Mesothelial cell of epicardium (in vitro differentiated cells): ENCODE results near the gene ACSF2. TPM values are rescaled to one million over a fixed set of nuclear protein-coding genes. Genes with fewer than 3 reads are reported as not detected.

Experiments used
- DNase-seq, 2 experiments: peaks; one replicate each; pipeline ENCODE4 v3.0.0; 2021; ENCODE audit warnings: low spot score in 2 of 2; ENCODE audit not compliant: unreplicated experiment in 2 of 2
- H3K27ac Mint-ChIP-seq: 2 replicates; pipeline ENCODE4 v1.8.0; 2021; ENCODE audit warnings: mixed read lengths
- H3K27me3 Mint-ChIP-seq: 2 replicates; pipeline ENCODE4 v1.8.0; 2021; ENCODE audit warnings: low read depth, mixed read lengths
- H3K36me3 Mint-ChIP-seq: 2 replicates; pipeline ENCODE4 v1.8.0; 2021; ENCODE audit warnings: mixed read lengths
- H3K4me1 Mint-ChIP-seq: 2 replicates; pipeline ENCODE4 v1.8.0; 2021; ENCODE audit warnings: mixed read lengths
- H3K4me3 Mint-ChIP-seq: 2 replicates; pipeline ENCODE4 v1.8.0; 2021; ENCODE audit warnings: mild to moderate bottlenecking, moderate library complexity, mixed read lengths
- H3K9me3 Mint-ChIP-seq: 2 replicates; pipeline ENCODE4 v1.8.0; 2021; ENCODE audit warnings: mixed read lengths
- CTCF ChIP-seq: fragments of 200-600 bp; sonication (generic); IDR thresholded peaks from one replicate; pipeline ENCODE4 v1.5.0; 2021; ENCODE audit warnings: antibody characterized with exemption; ENCODE audit not compliant: unreplicated experiment
- total RNA-seq: library from RNA; stranded (reverse); gene quantifications from 3 replicates; pipeline ENCODE4 v1.2.1, GENCODE V29; 2021

Gene ACSF2
- total RNA-seq, 1 donor from 2014 or later: 113 TPM

DNA sequence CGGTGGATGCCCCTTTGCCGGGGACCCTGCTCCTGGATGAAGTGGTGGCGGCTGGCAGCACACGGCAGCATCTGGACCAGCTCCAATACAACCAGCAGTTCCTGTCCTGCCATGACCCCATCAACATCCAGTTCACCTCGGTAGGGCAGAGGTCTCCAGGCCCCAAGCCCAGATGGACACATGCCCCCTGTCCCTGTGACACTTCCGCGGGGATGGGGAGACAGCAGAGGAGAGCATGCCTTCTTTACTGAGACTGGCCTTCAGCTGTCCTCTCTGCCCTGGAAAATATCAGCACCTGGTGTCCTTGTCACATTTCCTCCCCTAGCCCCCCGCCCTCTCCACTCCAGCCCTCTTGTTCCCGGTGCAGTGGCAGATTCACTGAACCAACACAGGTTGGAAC lies 36.4 kb downstream of the ACSF2 start:
- Mint-ChIP-seq H3K9me3 (no peaks in the 10 kb centered on the region), H3K36me3 (peaks cover 14% of the 10 kb centered on the region), H3K27me3 (peaks cover 7% of the 10 kb centered on the region), H3K4me3 (no peak overlapping the region), H3K4me1 (peaks cover 6% of the 10 kb centered on the region), H3K27ac (no peak overlapping the region)
- DNase-seq: no peak
- no peak for TF ChIP-seq CTCF

DNA sequence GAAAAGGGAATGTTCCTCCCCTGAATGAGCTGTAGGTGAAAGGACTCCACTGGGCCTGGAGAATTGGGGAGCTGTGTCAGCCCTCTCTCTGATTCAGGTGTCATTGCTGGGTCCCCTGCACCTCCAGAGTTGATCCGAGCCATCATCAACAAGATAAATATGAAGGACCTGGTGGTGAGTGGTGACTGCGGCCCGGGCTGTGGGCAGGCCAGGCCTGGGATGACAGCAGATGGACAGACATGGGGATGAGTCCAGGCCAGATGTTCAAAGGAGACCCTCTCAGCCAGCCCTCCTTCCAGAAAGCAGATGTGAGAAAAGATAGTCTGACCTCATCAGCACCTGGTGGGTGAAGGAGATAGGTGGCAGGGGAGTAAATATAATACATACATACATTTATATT lies 38.1 kb downstream of the ACSF2 start:
- TF ChIP-seq CTCF: no peak
- H3K27ac Mint-ChIP-seq: no peak overlapping the region
- H3K4me1 Mint-ChIP-seq: no peaks in the 10 kb centered on the region
- peaks cover 20% of the 10 kb centered on the region for H3K27me3 Mint-ChIP-seq
- no peaks in the 10 kb centered on the region for H3K9me3 Mint-ChIP-seq
- H3K4me3 Mint-ChIP-seq: no peak overlapping the region
- H3K36me3 Mint-ChIP-seq: peaks cover 14% of the 10 kb centered on the region
- DNase-seq: no peak

- H3K36me3 Mint-ChIP-seq: peaks cover 14% of the 10 kb centered on the region
- H3K27me3 Mint-ChIP-seq: peaks cover 20% of the 10 kb centered on the region
- no peak overlapping the region for H3K4me3 Mint-ChIP-seq
- no peak for TF ChIP-seq CTCF
- H3K27ac Mint-ChIP-seq: no peak overlapping the region
- no peak for DNase-seq
- H3K4me1 Mint-ChIP-seq: no peaks in the 10 kb centered on the region
- no peaks in the 10 kb centered on the region for H3K9me3 Mint-ChIP-seq
Measured at GRCh38 chr17:50464736-50465135, 38.7 kb downstream of the ACSF2 start.

GRCh38 chr17:50465171-50465570 lies 39.2 kb downstream of the ACSF2 start:
- Mint-ChIP-seq H3K4me1 (no peaks in the 10 kb centered on the region), H3K27me3 (peaks cover 20% of the 10 kb centered on the region), H3K36me3 (peaks cover 14% of the 10 kb centered on the region), H3K27ac (no peak overlapping the region), H3K9me3 (no peaks in the 10 kb centered on the region), H3K4me3 (no peak overlapping the region)
- no peak for TF ChIP-seq CTCF
- DNase-seq: no peak

DNA sequence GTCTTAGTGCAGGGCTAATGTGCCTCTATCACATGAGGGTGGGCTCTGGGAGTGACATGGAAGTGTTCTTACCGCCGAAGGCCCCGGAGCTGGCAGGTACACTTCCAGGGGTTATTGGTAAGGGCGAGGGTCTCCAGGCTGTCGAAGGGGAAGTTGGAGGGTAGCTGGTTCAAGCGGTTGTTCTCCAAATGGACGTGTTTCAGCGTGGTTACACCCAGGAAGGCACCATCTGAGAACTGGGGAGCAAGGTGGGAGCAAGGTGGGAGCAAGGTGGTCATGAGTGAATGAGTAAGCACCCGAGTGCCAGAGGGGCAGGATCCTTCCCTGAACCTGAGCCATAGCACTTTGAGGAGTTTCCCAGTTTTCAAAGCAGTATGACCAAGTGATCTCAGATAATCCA lies 39.6 kb downstream of the ACSF2 start:
- no peak for TF ChIP-seq CTCF
- no peak for DNase-seq
- no peaks in the 10 kb centered on the region for H3K4me1 Mint-ChIP-seq
- no peak overlapping the region for H3K4me3 Mint-ChIP-seq
- peaks cover 20% of the 10 kb centered on the region for H3K27me3 Mint-ChIP-seq
- H3K27ac Mint-ChIP-seq: no peak overlapping the region
- peaks cover 14% of the 10 kb centered on the region for H3K36me3 Mint-ChIP-seq
- H3K9me3 Mint-ChIP-seq: no peaks in the 10 kb centered on the region
